ENCODE results near the gene USP31. TPM values are rescaled to one million over a fixed set of nuclear protein-coding genes. Genes with fewer than 3 reads are reported as not detected.
A peak's percentile ranks its signal among the peaks of the same experiment; 100 is the strongest.

The USP31 gene
- total and polyA plus RNA-seq, 2 of the 8 experiments (the other 6 are each of a cell fraction or from before 2014, with no cell fraction given) = 6.7 to 19.0 TPM

- TF ChIP-seq CHD7 (IDR thresholded peaks at IDR 0.05; ENCODE audit: insufficient replicate concordance, low read length) (no peak), SP2 (IDR thresholded peaks at IDR 0.05; ENCODE audit: low read length) (no peak), KDM4A (IDR thresholded peaks at IDR 0.05; ENCODE audit: low read depth, low read length, severe bottlenecking) (no peak), KDM5A (IDR thresholded peaks at IDR 0.05; ENCODE audit: low read length) (no peak), CEBPB (IDR thresholded peaks at IDR 0.05; ENCODE audit: low read depth, low read length) (no peak), TEAD4 (IDR thresholded peaks at IDR 0.05; ENCODE audit: low read depth, low read length) (peak; percentile 8; the same call in 1 of the 2 replicates), USF2 (IDR thresholded peaks at IDR 0.05; ENCODE audit: low read length) (no peak), E2F6 (IDR thresholded peaks at IDR 0.05) (no peak), SP4 (IDR thresholded peaks at IDR 0.05; ENCODE audit: low read length) (no peak), SIX5 (IDR thresholded peaks at IDR 0.05; ENCODE audit: low read depth, low read length) (no peak)
Measured at GRCh38 chr16:23031508-23032098, 117.6 kb downstream of the USP31 start (continued).
